ENCODE measurements around the gene TEPSIN.

DNA sequence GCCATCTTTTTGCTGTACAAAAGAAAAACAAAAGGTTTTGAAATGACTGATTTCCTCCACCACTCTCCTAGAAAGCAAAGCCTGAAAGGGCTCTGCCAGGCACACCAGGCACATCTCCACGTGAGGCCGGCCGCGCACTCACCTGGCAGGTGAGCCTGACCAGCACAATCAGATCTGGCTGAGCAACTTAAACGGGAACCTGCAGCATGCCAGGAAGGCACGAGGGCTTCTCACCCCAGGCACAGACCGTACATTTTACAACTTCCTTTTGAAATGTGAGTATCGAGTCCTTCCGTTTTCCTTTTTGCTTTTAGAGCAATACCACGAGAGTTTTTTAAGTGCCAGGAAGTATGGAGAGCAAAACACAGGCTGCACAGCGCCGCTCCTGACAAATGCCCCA, 33.8 kb upstream of the TEPSIN start:
- TF ChIP-seq, protein P1, sequence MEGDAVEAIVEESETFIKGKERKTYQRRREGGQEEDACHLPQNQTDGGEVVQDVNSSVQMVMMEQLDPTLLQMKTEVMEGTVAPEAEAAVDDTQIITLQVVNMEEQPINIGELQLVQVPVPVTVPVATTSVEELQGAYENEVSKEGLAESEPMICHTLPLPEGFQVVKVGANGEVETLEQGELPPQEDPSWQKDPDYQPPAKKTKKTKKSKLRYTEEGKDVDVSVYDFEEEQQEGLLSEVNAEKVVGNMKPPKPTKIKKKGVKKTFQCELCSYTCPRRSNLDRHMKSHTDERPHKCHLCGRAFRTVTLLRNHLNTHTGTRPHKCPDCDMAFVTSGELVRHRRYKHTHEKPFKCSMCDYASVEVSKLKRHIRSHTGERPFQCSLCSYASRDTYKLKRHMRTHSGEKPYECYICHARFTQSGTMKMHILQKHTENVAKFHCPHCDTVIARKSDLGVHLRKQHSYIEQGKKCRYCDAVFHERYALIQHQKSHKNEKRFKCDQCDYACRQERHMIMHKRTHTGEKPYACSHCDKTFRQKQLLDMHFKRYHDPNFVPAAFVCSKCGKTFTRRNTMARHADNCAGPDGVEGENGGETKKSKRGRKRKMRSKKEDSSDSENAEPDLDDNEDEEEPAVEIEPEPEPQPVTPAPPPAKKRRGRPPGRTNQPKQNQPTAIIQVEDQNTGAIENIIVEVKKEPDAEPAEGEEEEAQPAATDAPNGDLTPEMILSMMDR (IDR thresholded peaks at IDR 0.05; ENCODE audit: low read length) = no peak
- TF ChIP-seq EZH2 (optimal IDR thresholded peaks at IDR 0.05; ENCODE audit: low read depth, low read length) = no peak
- no peak for TF ChIP-seq EZH2phosphoT487 (IDR thresholded peaks at IDR 0.05; ENCODE audit: low read length)
